ENCODE measurements around the gene LCLAT1.

LCLAT1 gene

DNA sequence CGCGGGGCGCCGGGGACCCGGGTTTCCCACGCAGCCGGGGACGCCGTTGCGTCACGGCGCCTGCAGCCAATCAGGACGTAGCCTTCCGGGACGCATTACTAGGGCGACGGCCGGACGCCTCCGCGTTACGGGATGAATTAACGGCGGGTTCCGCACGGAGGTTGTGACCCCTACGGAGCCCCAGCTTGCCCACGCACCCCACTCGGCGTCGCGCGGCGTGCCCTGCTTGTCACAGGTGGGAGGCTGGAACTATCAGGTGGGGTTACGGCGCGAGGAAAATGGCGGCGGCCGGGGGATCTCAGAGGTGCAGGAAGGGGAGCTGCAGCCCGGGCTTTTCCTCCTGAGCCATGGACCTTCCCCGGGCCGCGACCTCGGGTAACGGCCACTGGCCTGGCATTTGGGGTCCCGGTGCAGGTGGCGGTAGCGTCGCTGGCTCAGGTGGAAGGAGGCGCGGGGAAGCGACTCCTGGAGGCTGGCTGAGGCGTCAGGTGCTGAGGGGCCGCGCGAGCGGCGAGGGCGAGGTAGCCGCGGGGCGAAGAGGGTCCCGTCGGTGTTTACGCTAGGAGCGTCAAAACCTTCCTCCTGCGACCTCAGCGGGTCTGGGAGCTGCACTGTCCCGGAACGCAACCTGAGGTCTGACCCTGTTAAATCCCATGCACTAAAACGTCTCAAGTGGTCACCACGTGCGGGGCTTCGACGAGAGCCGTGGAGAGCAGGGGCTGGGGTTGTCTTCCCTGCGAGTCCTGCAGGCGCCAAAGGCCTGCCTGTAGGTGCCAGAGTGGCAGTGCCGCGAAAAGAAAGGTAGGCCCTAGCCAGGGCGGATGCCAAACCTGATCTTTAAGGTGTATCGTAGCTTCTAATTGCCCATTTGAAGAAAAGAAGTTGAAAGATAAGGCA lies at the start of gene LCLAT1:
LCLAT1 (plus strand) TSS at position 98 of the 897 bp plus-strand sequence. CDS start 78,345 bp downstream, outside the sequence.
- DNase-seq, result peak; percentile 42 to 57

DNA sequence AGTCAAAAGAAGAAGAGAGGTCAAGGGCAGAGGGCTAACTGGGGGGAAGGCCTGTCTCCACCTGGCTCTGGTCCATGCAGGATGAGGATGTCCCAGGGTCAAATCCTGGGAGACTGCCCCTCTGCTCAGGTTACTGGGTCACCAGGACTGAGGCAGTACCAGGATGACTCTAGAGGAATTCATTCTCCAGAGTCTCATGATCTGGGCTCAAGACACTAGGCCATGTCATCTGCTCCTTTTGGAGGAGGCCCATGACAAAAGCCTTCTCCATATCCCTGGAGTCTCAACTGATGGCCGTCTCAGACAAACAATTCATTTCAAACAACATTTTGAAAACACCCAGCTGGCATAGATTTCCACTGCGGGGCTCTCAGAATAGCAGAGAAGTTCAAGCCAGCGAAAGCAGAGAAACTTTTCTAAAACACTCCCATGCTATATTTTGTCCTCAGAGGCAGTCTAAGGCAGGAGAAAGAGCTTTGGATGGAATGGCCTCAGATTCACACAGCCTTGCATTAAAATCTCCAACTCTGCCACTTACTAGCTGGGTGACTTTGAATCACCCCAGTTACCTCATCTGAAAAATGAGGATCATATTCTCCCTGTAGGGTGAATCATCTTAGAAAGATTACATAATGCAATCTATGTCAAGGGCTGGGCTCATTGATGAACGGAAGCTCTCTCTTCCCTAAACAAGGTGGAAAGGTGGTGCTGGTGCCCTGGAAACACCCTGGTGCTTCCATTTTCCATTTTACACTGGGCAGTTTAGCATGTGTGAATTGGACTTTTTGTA lies 48.8 kb upstream of the LCLAT1 start:
- no peak for DNase-seq

DNA sequence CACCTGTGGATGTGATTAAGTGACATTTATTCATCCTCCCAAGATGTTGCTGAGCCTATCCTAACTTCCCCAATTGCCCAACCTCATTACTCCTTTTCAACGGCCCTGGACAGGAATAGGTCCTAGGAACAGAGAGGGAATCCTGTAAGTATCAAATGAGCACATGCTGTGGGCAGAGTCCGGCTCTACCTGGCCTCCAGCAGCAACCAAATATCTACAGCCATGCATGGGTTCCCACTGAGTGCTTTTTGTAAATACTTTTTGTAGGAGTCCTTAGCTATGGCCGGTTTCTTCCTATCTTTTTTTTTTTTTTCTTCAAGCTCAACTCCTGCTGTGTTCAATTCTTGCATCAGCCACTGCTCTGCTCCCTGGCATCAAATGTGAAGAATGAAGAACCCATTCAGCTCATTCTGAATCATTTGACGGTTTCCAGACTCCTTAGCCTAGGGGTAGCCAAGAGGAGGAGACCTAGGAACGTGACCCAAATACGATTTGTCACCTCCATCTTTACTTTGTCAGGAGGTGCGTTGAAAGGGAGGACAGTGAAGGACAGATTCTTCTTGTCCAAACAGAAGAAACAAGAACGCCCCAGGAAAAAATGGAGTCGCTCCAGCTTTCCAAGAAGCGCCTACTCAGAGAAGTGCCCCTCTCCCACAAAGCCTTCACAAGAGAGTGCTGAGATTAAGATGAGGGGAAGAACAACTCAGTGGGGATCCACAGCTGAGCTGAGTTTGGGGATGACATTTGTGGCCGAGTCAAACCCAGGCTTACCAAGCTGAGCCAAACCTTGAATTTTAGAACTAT lies 46.7 kb upstream of the LCLAT1 start:
- DNase-seq, result no peak

DNA sequence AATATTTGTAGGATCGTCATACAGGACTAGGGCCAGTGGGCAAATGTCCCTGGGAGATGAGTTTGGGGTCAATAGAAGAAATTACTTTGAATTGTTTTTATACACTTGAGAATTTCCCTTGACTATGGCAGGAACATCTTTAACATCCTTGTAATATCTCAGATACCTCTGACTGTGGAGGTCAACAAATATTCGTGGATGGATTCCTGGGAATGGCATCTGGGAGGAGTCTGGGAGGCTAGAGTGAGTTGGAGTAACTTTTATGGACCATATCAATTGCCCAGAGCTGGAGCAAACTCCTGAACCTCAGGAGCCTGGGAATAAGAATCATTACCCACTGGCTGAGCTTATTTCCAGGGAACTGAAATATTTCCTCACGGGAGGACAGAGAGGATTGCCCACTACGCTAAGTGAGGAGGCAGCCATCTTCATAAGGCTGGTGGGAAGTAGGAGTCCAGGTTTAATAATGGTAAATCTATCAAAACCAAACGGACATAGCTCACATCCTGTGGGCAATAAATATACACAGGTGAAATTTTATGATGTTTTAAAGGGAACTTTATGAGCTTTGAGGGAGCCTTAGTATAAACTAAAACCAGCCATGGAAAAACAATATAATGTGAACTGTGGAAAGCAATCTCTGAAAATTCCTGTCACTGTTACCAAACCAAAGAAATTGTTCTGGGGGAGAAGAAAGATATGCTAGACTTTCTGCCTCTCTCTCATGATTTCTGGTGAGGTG lies 44.4 kb upstream of the LCLAT1 start:
- DNase-seq, result no peak

DNA sequence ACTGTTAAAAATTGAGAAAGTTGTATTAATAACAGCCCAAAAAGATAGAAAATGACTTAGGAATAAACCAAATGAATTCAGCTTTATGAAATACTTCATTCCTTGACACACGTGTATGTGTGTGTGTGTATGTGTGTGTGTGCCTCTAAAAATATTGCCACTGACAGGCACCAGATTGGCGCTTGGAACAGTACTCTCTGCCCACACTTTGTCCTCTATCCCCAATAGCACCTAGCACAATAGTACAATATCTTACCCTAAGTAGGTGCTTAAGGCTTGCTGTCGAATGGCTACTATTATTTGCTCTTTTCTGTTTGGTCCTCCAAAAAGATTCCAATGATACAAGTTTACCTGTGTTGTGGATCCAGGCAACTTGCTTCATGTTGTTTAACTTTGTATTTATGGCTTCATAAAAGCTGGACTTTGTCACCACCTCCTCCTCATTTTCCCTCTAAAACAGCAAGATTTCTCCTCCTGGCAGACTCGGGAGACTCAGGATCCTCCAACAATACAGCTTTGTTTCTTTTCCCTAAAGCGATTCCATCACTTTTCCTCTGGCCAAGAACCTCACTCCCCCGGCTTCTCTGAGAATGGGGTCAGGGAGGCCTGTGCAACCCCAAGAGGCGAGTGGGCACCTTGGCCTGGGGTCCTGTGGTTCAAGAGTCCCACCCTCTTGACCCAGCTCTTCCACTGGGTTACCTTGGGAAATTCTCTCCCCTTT lies 43.3 kb upstream of the LCLAT1 start:
- DNase-seq, result no peak

DNA sequence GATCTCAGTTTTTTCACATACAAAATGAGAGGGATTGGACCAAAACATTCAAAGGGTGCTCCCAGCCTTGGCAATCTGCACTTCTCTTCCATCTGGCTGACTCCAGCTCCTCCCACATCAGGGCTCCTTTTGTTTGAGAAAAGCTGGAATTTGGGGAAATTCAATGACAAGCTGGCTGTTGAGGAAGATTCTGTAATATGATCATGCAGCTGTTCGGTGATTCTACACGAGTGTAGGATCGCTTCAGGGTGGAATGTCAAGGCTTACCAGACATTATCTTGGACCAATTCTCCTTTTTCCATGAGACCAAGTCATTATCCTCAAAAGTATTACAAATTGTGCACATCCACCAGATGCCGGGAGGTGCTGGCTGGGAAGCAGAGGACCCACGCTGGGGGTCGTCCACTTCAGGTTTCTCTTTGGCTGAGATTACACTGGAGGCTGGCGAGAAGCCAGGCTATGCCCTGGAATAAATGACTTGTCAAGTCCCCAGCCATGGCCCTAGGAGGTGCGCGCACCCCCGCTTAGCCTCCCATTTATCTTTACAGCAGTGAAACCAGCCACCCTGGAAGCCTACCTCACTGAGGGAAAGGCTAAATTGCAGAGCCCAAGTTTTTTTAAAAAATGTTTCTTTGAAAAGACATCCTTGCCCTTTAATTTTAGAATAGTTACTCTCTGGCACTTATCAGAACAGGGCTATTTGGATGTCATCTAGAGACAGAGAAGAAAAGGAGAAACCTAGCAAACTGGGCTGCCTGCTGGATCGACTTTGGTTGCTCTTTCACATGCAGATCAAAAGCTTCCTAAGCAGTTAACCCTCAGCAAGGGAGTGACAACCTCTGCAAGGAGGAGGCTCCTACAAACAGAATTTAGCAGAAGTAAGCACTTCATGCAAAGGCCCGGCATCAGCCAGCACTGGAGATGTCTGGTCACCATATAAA lies 42.5 kb upstream of the LCLAT1 start:
- no peak for DNase-seq

DNA sequence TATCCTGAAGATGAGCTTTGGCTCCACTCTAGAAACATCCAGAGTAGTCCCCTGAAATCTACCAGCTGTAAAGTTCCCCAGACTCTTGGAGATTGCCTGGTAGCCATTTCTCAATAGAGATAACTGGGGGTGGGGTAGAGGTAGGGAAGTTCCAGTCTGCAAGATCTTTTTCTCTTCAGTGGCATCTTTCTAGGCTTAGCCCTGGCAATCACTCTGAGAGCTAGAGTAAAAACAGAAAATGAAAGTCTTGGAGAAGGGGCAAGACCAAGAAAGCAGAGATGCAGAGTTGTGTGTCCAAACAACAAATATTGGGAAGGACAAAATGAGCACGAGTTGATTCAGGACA lies 41.8 kb upstream of the LCLAT1 start:
- DNase-seq, result no peak

DNA sequence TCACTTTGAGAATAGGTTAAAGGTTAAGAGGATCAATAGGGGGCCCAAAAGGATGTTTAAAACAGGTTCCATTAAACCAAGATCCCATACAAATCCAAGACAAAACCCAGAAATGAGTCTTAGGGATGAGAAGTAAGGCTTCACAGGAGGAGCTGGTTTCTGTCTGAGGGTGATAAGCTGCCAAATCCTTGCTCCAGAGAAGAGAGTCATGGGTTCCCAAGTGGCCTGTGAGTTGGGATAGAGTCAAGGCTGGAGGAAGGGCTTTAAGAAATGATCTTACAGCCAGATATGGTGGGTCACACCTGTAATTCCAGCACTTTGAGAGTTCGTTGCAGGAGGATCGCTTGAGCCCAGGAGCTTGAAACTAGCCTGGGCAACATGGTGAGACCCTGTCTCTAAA lies 40.2 kb upstream of the LCLAT1 start:
- DNase-seq, result no peak

DNA sequence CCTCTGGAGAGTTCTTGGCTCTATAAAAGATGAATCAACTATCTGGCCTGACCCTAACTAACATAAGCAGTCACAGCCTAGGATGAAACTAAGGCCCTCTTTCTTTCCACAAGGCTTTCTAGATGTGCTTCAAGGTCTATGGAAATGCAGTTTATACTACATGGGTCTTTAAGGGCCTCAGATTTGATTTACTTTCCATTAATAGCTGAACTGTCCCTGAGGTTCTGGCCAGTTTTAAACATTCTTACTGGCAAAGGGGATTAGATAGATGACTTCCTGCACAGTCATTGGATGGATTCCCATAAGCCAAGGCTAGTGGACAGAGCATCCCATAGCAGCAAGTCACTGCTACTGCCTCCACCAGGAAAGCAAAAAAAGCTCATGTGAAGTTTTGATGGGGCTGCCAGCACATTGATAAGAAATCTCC lies 38.1 kb upstream of the LCLAT1 start:
- no peak for DNase-seq

DNA sequence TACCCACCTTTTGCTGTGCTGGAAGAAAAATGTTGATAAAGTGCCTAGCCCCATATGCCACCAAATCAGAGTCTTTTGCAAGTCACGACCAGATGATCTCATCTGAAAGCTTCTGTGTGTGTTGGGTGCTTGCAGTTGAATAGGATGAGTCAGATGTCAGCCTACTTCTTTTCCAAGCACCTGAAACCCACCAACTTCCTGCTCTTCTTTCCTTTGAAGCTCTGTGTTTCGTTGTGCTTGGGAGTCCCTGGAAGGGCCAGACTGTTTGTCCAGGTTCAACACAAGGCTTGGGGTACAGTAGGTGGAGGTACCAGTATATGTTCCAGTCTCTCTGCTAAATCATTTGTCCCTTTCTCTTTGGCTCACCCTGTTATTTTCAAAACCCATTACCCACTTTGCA lies 36.8 kb upstream of the LCLAT1 start:
- no peak for DNase-seq

DNA sequence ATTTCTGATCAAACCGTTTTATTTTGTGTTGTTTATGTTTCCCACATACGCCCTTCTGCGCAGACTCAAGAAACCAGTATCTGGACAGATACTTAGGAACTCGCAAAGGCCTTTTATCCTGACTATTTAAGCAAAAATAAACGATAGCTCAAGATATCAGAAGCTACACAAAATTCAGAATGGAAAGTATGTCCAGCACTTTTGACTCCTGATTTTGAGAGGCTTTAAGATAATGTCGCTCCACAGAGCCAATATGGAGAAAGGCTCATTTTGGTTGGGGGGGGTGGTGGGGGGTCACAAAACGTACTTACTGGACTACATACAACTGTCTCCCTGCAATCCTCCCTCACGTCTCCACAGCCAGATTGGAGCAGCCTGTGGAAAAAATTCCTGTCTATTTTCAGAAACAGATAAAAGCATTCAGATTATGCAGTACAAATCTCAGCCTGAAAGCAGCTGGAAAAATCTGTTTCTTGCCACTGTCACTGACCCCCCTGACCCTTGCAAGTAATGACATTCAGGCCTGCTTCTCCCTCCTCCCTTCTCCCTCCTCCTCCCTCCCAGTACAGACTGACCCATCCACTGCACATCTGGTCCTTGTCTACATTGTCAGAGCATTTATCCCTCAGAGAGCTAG lies 34.9 kb upstream of the LCLAT1 start:
- no peak for DNase-seq

DNA sequence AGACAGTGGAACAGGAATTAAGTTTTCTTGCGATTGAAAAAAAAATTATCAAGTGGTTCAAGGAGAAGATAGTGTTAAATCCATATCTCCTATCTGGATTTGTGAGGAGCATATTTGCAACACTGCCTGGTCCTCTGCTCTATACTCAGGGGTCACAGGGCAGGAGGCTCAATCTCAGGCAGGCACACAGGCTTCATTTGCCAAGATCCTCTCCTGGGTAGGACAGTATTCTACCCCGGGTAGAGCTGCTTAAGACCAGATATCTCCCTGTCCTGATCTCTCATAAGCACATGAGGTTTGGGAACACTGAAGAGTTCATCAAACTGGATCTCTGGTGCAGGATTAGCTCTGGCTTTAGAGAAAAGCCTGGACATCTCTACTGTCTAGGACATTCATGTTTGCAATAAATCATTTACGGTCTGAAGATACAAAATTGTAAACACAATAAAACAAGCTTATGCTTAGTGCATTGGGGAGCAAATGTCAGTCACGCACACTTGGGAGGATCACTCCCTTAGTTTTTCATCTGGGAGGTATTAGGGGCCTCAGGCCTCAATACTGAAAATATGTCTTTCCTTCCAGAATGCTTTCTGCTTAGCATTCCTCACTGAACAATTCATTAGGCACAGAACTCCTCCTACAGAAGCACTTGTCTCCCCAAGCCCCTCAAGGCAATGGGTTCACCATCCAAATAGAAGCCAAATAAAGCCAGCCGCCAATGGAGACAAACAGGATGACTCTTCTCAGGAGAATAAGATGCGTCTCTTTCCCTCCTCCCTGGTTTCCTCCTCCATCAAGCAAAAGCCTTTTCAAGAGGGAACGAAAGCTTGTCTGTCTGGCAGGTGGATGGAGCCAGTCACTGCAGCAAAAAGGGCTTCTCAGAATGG lies 34.1 kb upstream of the LCLAT1 start:
- DNase-seq, result no peak

DNA sequence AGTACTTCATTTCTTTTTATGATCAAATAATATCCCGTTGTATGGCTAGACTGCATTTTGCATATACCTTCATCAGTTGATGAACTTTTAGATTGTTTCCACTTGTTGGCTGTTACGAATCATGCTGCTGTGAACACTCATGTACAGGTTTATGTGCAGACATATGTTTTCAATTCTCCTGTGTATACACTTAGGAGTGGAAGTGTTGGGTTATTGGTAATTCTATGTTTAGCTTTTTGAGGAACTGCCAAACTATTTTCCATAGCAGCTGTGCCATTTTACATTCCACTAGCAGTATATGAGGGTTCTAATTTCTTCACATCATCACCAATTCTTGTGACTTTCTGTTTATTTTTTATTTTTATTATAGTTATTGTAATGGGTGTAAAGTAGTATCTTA lies 32.1 kb upstream of the LCLAT1 start:
- DNase-seq, result no peak

DNA sequence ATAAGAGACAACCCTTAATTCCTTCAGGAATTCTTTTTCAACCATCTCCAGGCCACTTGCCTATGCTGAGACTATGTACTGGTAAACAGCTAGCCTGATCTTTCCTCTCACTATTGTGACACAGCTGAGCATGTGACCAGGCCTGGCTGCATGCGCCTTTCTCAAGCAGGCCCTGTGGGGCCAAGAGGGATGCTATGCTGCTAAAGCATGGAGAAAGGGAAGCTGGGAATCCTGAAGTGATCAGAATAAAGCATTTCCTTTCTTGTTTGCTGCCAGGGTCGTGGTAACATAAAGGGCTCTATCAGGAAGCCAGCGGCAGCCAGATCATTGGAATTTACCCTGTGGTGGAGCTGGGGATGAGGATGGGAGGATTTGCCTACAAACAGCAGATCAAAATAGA lies 29.8 kb upstream of the LCLAT1 start:
- DNase-seq, result no peak

DNA sequence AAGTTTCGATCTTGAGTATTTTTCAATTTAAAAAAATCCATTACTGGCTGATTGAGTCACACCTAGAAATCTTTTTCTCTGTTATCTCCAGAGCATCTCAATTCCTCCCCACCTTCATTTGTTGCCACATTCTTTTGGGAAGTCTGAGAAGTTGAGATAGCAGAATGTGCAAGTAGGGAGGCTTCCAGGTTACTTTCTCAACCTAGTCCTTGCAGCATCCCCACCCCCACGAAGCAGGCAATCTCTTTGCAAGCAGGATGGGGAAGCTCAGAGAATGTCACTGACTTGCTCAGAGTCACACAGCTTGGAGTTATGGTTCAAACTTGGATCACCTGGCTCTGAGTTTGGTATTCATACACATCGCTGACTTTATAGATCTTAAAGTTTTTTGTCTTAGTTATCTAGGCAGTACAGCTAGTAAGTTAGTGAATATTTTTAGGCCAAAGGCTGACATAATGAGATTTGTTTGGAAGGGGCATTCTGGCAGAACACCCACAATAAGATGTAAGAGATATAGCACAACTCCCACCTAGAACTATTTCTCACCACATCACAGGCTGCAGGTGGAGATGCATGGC lies 25.9 kb upstream of the LCLAT1 start:
- no peak for DNase-seq

DNA sequence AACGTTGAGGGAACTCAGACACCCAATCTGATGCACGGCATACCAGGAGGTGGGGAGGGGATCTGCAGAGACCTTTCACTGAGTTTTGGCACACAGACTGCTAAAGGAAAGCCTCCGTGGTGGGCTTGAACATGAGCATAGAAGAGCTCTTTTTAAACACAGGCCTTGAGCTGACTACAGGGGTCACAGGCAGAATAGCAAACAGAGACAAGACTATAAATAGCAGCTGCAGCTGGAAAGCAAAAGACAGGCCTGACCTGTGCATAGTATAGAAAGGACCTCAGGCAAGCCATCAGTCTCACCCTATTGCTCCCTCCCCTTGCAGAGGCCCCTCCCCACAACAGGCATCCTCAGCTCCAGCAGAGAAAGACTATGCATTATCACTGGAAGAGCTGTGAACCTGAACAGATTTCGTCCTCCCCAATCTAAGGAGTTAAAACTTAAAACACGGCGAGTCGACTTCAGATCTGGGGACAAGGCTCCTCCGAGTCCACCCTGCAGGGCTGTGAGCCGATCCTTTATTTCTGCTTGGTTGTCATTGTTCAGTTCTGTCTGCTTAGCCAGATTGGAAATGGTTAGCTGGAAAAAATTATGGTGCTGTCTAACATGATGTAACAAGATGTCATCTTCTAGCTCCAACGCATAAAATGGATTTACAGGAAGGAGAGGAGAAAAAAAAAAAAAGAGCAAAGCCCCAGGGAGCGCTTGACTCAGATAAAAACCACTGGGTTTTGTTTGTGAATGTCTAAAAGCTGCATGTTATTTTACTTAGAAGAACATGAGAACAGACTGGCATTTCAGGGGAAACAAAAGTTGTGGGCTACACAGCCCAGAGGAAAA lies 25.2 kb upstream of the LCLAT1 start:
- no peak for DNase-seq

DNA sequence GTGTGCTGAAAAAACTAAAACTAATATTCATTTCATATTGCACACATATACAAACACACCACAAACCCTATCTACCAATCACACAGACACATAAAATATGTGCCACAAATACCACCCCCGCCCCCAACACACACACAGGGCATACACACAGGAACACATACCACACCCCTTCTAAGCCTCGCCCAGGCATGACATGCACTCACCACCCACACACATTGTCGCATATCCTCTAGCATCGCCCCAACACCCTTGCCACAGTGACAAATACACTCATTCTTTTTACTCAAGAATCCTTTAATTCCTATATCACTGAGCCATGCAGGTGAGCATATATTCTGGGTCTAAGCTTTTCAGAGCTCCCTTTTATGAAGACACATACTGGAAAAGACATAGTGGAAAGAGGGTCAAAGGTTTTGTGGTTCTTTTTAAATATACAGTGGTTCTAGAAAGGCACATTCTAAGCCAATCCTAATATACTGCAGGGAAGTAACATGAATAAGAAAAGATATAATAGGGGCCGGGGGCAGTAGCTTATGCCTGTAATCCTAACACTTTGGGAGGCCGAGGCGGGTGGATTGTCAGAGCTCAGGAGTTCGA lies 24.5 kb upstream of the LCLAT1 start:
- no peak for DNase-seq

All from bone marrow (tissue), 2 donors.